ENCODE measurements around the gene DMXL1.

DNA sequence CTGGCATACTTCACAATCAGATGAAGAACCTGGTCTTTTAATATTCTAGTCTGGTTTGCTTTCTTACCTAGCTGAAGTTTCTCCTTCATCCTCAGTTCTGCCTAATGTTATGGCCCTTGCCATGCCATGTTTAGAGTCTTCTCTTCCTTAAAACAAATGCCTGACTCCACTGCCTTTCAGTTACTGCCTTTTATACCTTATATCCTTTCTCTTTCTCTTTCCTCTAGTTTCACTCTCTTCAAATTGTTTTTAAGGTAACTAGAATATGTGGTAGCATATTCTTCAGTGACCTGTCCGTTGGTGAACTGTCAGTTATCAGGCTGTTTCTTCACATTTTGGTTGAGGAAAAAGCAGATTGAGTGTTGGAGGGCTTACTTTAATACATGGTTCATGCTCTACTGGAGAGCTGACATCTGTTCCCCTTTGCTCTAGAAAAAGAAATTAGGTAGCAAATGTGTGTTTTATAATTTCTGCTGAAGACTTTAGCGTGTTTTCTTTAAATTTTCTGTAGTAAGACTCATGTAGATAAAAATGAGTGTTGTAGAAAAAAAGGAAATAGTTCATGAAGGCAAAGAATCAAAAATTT is 103.8 kb downstream of the DMXL1 start:
- no peak for TF ChIP-seq TOX (CRISPR knock-in tag; IDR thresholded peaks at IDR 0.05; ENCODE audit: borderline replicate concordance)
- TF ChIP-seq, protein P1, sequence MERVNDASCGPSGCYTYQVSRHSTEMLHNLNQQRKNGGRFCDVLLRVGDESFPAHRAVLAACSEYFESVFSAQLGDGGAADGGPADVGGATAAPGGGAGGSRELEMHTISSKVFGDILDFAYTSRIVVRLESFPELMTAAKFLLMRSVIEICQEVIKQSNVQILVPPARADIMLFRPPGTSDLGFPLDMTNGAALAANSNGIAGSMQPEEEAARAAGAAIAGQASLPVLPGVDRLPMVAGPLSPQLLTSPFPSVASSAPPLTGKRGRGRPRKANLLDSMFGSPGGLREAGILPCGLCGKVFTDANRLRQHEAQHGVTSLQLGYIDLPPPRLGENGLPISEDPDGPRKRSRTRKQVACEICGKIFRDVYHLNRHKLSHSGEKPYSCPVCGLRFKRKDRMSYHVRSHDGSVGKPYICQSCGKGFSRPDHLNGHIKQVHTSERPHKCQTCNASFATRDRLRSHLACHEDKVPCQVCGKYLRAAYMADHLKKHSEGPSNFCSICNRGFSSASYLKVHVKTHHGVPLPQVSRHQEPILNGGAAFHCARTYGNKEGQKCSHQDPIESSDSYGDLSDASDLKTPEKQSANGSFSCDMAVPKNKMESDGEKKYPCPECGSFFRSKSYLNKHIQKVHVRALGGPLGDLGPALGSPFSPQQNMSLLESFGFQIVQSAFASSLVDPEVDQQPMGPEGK (CRISPR knock-in tag; IDR thresholded peaks at IDR 0.05; ENCODE audit: borderline replicate concordance), result no peak
- TF ChIP-seq, protein P2, sequence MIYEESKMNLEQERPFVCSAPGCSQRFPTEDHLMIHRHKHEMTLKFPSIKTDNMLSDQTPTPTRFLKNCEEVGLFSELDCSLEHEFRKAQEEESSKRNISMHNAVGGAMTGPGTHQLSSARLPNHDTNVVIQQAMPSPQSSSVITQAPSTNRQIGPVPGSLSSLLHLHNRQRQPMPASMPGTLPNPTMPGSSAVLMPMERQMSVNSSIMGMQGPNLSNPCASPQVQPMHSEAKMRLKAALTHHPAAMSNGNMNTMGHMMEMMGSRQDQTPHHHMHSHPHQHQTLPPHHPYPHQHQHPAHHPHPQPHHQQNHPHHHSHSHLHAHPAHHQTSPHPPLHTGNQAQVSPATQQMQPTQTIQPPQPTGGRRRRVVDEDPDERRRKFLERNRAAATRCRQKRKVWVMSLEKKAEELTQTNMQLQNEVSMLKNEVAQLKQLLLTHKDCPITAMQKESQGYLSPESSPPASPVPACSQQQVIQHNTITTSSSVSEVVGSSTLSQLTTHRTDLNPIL (CRISPR knock-in tag; IDR thresholded peaks at IDR 0.05; ENCODE audit: low read depth), result no peak
- TF ChIP-seq ISL1 (CRISPR knock-in tag; IDR thresholded peaks at IDR 0.05), result no peak
- no peak for TF ChIP-seq ZFP30 (CRISPR knock-in tag; IDR thresholded peaks at IDR 0.05)
- TF ChIP-seq ZNF8 (CRISPR knock-in tag; IDR thresholded peaks at IDR 0.05), result no peak
- TF ChIP-seq, protein P3, sequence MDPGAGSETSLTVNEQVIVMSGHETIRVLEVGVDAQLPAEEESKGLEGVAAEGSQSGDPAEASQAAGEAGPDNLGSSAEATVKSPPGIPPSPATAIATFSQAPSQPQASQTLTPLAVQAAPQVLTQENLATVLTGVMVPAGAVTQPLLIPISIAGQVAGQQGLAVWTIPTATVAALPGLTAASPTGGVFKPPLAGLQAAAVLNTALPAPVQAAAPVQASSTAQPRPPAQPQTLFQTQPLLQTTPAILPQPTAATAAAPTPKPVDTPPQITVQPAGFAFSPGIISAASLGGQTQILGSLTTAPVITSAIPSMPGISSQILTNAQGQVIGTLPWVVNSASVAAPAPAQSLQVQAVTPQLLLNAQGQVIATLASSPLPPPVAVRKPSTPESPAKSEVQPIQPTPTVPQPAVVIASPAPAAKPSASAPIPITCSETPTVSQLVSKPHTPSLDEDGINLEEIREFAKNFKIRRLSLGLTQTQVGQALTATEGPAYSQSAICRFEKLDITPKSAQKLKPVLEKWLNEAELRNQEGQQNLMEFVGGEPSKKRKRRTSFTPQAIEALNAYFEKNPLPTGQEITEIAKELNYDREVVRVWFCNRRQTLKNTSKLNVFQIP (CRISPR knock-in tag; IDR thresholded peaks at IDR 0.05; ENCODE audit: borderline replicate concordance, low read depth), result no peak
- no peak for TF ChIP-seq CSDC2 (CRISPR knock-in tag; IDR thresholded peaks at IDR 0.05)
- TF ChIP-seq ARNTL (CRISPR knock-in tag; IDR thresholded peaks at IDR 0.05; ENCODE audit: borderline replicate concordance, low read depth), result no peak
- no peak for TF ChIP-seq OSR1 (CRISPR knock-in tag; IDR thresholded peaks at IDR 0.05)
